Breast epithelium (tissue), 3 donors: ENCODE results near the gene PPFIA2.

Experiments
- CTCF ChIP-seq, 3 donors: fragments of 450-650 bp; IDR thresholded peaks; one replicate each; pipeline ENCODE4 v1.5.1; 2016 to 2017; ENCODE audit warnings: antibody characterized with exemption in 3 of 3, mild to moderate bottlenecking in 3 of 3, moderate library complexity in 3 of 3
- POLR2A ChIP-seq: fragments of 450-650 bp; IDR thresholded peaks from one replicate; pipeline ENCODE4 v1.6.1; 2016; ENCODE audit warnings: antibody characterized with exemption, mild to moderate bottlenecking, moderate library complexity
- POLR2AphosphoS5 ChIP-seq, 3 donors: sonication (generic); formaldehyde crosslinking; IDR thresholded peaks; one replicate each; pipeline ENCODE4 v1.6.1; 2017; ENCODE audit warnings: antibody characterized with exemption in 3 of 3

DNA sequence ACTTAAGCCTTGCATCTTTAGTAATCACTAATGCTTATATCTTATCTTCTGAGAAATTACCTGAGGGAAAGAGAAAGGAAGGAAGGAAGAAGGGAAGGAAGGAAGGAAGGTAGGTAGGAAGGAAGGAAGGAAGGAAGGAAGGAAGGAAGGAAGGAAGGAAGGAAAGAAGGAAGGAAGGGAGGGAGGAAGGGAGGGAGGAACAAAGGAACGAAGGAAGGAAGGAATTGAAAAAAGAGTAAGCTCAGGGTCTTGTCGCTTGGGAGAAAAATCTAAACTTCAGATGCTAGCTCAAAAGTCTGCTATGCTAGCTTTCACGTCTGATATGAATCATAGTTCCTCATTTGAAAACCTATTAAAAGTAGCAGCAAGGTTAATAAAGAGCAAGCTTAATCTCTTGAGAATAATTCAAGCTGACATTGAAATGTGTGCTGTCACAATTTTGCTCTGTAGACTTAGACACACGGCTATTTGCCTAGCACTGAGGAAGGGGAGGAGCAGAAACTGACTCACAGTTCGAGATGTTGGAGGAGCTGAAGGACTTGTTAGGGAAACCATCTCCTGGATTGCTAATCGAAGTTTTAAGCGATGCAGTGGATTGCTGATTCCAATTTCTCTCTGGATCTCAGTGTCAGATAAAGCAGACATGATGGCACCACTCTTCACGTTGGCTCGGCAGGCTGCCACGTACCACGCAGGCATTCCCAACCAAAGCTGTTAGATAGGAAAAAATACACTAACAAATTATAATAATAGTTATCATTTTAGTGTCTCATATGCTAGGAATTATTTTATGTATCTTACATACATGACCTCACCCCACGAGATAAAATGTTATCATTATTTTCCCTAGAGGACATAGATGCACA lies 464.6 kb downstream of the PPFIA2 start:
- TF ChIP-seq CTCF (IDR thresholded peaks at IDR 0.05) (no peak), POLR2A (no peak), POLR2AphosphoS5 (IDR thresholded peaks at IDR 0.05) (no peak)
